22Rv1 (cell line): ENCODE results near the gene GPR108.

ENCODE experiments used
- ZFX ChIP-seq: fragments of 450-650 bp; IDR thresholded peaks from 2 replicates; pipeline ENCODE4 v1.6.1; 2017; ENCODE audit warnings: antibody characterized with exemption, borderline replicate concordance
- TF ChIP-seq, protein P1 (sequence below): fragments of 450-650 bp; IDR thresholded peaks from 2 replicates; pipeline ENCODE4 v1.5.1; 2017; ENCODE audit warnings: mild to moderate bottlenecking

DNA sequence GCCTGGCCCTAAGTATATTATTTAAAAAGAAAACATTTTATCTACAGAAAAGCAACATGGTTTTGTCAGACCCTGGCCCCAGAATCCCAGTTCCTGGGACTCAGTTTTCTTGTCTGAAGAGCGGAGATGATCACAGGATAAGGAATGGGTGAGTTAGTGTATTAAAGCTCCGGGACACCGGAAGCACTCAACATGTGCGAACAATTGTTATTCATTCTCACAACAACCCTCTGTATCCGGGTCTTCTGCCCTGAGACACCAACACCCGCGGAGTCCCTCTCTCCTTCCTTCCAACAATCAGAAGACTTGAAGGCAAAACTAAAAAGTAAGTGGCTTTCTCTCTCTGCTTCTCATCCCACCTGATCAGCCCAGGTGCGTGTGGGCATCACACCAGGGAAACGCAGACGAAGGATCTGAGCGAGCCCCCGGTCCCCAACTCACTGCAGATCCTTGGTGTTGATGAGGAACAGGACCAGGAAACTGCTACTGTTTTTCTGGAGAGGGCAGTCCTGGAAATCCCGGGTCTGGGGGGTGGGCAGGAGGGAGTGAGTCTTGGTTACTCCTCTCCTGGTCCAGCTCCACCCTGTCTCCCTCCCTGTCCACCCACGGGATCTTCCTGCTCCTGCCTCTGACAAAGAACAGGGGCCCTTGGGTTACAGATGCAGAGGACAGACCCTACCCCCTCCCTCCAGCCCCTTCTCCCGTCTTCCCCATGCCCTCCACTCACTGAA is 2.0 kb downstream of the GPR108 start:
- TF ChIP-seq, protein P1, sequence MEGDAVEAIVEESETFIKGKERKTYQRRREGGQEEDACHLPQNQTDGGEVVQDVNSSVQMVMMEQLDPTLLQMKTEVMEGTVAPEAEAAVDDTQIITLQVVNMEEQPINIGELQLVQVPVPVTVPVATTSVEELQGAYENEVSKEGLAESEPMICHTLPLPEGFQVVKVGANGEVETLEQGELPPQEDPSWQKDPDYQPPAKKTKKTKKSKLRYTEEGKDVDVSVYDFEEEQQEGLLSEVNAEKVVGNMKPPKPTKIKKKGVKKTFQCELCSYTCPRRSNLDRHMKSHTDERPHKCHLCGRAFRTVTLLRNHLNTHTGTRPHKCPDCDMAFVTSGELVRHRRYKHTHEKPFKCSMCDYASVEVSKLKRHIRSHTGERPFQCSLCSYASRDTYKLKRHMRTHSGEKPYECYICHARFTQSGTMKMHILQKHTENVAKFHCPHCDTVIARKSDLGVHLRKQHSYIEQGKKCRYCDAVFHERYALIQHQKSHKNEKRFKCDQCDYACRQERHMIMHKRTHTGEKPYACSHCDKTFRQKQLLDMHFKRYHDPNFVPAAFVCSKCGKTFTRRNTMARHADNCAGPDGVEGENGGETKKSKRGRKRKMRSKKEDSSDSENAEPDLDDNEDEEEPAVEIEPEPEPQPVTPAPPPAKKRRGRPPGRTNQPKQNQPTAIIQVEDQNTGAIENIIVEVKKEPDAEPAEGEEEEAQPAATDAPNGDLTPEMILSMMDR: no peak
- TF ChIP-seq ZFX: no peak
